ENCODE data around the gene MARCKSL1. TPM values are rescaled to one million over a fixed set of nuclear protein-coding genes. Genes with fewer than 3 reads are reported as not detected.

MARCKSL1 gene
- total and polyA plus RNA-seq, 4 donors = 28.4 to 78.4 (median 39.5) TPM

DNA sequence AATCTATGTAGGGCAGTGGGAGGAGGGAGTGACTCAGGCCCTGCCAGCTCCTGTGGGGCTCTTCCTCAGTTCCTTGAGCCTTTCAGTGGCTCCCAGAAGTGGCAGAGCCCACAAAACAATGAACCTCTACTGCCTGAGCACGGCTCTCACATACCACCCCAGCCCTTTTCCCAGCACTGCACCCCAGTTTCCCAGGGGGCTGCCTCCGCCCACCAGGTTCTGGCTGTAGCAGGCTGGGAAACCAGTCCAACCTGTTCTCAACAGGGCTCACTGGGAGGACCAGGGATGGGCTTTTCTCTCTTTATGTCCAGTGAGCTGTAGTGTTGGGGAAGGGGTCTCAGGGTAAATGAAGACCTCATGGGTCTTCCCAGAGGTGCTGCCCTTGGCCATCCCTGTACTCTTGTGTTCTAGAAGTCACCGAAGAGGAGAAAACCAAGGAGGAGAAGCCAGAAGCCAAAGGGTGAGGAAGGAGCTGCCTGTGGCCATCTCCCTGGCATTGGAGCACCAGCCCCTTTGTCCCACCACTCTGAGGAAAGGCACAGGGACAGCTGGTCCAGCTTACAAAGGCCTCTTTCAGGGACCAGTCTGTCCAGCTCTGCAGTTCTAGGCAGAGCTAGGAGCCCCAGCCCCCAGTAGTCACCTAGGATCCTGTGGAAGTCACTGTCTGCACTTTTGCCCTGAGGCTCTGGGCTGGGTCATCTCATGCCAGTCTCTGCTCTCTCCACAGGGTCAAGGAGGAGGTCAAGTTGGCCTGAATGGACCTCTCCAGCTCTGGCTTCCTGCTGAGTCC lies 3.5 kb downstream of the MARCKSL1 start:
- Histone ChIP-seq H3K27me3 (ENCODE audit: control insufficient read depth in 3 of 3, insufficient read depth in 3 of 3, low read length in 2 of 3) (no peaks in the 10 kb centered on the region), H3K9me3 (ENCODE audit: control insufficient read depth in 4 of 4, insufficient read depth in 3 of 4, low read length in 3 of 4) (no peaks in the 10 kb centered on the region), H3K4me3 (no peak overlapping the region), H3K27ac (ENCODE audit: low read depth in 1 of 2, low read length in 1 of 2) (peak overlapping the region in 1 of 2 donors; percentile 0), H3K4me1 (ENCODE audit: control insufficient read depth in 5 of 5, insufficient read depth in 5 of 5, low read length in 5 of 5) (peaks cover 0 to 23% (median 14%) of the 10 kb centered on the region in 5 donors), H3K36me3 (ENCODE audit: control insufficient read depth in 4 of 4, insufficient read depth in 4 of 4, low read length in 4 of 4) (peaks cover 27 to 44% (median 36%) of the 10 kb centered on the region in 4 donors), H3K9ac (ENCODE audit: insufficient read depth in 1 of 2, low read length in 2 of 2) (no peak overlapping the region)
- TF ChIP-seq, protein P1, sequence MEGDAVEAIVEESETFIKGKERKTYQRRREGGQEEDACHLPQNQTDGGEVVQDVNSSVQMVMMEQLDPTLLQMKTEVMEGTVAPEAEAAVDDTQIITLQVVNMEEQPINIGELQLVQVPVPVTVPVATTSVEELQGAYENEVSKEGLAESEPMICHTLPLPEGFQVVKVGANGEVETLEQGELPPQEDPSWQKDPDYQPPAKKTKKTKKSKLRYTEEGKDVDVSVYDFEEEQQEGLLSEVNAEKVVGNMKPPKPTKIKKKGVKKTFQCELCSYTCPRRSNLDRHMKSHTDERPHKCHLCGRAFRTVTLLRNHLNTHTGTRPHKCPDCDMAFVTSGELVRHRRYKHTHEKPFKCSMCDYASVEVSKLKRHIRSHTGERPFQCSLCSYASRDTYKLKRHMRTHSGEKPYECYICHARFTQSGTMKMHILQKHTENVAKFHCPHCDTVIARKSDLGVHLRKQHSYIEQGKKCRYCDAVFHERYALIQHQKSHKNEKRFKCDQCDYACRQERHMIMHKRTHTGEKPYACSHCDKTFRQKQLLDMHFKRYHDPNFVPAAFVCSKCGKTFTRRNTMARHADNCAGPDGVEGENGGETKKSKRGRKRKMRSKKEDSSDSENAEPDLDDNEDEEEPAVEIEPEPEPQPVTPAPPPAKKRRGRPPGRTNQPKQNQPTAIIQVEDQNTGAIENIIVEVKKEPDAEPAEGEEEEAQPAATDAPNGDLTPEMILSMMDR (IDR thresholded peaks at IDR 0.05; ENCODE audit: control extremely low read depth, extremely low read depth) = no peak
- peak; percentile 17 to 57 (median 31) for DNase-seq
- ATAC-seq (ENCODE audit: insufficient read depth, low FRiP score) = no peak
- WGBS, 2 donors = 84 to 85% methylated on average over 3 of the region's 3 CpGs

DNA sequence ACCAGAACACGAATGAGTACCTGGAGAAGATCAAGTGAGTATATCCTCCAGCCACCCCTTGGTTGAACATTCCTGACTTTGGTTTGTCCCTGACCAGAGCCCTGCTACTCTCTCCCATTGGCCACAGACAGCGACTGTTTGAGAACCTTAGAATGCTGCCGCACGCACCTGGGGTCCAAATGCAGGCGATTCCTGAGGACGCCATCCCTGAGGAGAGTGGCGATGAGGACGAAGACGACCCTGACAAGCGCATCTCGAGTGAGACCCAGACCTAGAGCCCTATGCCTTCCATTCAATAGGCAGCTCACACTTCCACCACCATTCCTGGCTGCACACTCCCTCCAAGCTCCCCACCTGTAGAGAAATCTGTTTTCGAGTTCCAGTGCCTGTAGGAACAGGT lies 4.5 kb downstream of the MARCKSL1 start:
- no peak overlapping the region for H3K9ac ChIP-seq (ENCODE audit: insufficient read depth in 1 of 2, low read length in 2 of 2)
- WGBS, 2 donors = 91 to 93% methylated on average over 12 of the region's 12 CpGs
- H3K9me3 ChIP-seq (ENCODE audit: control insufficient read depth in 4 of 4, insufficient read depth in 3 of 4, low read length in 3 of 4) = no peaks in the 10 kb centered on the region
- no peaks in the 10 kb centered on the region for H3K27me3 ChIP-seq (ENCODE audit: control insufficient read depth in 3 of 3, insufficient read depth in 3 of 3, low read length in 2 of 3)
- H3K4me1 ChIP-seq (ENCODE audit: control insufficient read depth in 5 of 5, insufficient read depth in 5 of 5, low read length in 5 of 5) = peaks cover 0 to 18% (median 10%) of the 10 kb centered on the region in 5 donors
- TF ChIP-seq, protein P1 (IDR thresholded peaks at IDR 0.05; ENCODE audit: control extremely low read depth, extremely low read depth) = no peak
- H3K27ac ChIP-seq (ENCODE audit: low read depth in 1 of 2, low read length in 1 of 2) = no peak overlapping the region
- peaks cover 36 to 52% (median 41%) of the 10 kb centered on the region in 4 donors for H3K36me3 ChIP-seq (ENCODE audit: control insufficient read depth in 4 of 4, insufficient read depth in 4 of 4, low read length in 4 of 4)
- H3K4me3 ChIP-seq = no peak overlapping the region
- DNase-seq (no peak), ATAC-seq (ENCODE audit: insufficient read depth, low FRiP score) (no peak)

DNA sequence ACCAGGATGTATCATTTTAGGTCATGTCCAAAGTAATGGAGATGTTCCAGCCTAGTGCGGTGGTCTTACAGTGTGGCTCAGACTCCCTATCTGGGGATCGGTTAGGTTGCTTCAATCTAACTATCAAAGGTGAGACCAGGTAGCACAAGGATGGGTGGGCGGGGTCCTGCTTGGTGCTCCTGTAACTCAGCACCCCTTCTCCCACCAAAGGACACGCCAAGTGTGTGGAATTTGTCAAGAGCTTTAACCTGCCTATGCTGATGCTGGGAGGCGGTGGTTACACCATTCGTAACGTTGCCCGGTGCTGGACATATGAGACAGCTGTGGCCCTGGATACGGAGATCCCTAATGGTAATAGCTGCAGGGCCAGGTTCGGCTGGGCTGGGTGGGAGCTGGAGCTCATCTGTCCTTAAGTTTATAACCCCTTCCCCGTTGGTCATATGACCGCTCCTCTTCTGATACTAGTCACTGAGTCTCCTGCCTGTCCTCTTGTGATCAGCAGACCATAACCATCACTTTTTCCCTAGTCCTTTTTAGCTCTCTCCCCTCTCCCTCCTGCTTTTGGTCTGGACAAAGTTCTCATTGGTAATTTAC lies 5.4 kb downstream of the MARCKSL1 start:
- TF ChIP-seq, protein P1 (IDR thresholded peaks at IDR 0.05; ENCODE audit: control extremely low read depth, extremely low read depth) = no peak
- no peak overlapping the region for H3K27ac ChIP-seq (ENCODE audit: low read depth in 1 of 2, low read length in 1 of 2)
- H3K4me1 ChIP-seq (ENCODE audit: control insufficient read depth in 5 of 5, insufficient read depth in 5 of 5, low read length in 5 of 5) = peaks cover 0 to 18% (median 6%) of the 10 kb centered on the region in 5 donors
- H3K36me3 ChIP-seq (ENCODE audit: control insufficient read depth in 4 of 4, insufficient read depth in 4 of 4, low read length in 4 of 4) = peaks cover 36 to 52% (median 42%) of the 10 kb centered on the region in 4 donors
- no peak for ATAC-seq (ENCODE audit: insufficient read depth, low FRiP score)
- DNase-seq = no peak
- H3K4me3 ChIP-seq = no peak overlapping the region
- no peaks in the 10 kb centered on the region for H3K27me3 ChIP-seq (ENCODE audit: control insufficient read depth in 3 of 3, insufficient read depth in 3 of 3, low read length in 2 of 3)
- no peaks in the 10 kb centered on the region for H3K9me3 ChIP-seq (ENCODE audit: control insufficient read depth in 4 of 4, insufficient read depth in 3 of 4, low read length in 3 of 4)
- 93 to 95% methylated on average over 12 of the region's 12 CpGs for WGBS, 2 donors
- H3K9ac ChIP-seq (ENCODE audit: insufficient read depth in 1 of 2, low read length in 2 of 2) = no peak overlapping the region

All from lung (tissue), 12 donors.